Head of caudate nucleus (tissue), 42 donors: ENCODE data around the gene TMEM163.
"Not testable (repeated sequence)": the region's sequence is repeated elsewhere in the genome, so short reads cannot be mapped to it uniquely, and the experiment has no call there.

ENCODE experiments used
- DNase-seq, 42 donors: peaks; one replicate each; pipeline versions ENCODE4 v3.0.0 to v3.0.0-alpha.2; 2020 to 2021; ENCODE audit warnings: mixed read lengths in 7 of 42
- intact Hi-C: fragments of 100-400 bp; cut with DNase I; formaldehyde crosslinking; loops from one replicate; pipeline ENCODE4 v1.15.0; 2022

Gene TMEM163

GRCh38 chr2:134592377-134592776 lies 126.4 kb downstream of the TMEM163 start:
- DNase-seq: no peak
- intact Hi-C loops: no loop called here

GRCh38 chr2:134591526-134591925 lies 127.3 kb downstream of the TMEM163 start:
- no peak for DNase-seq
- intact Hi-C loops: no loop called here

- intact Hi-C loops: no loop called here
- no peak for DNase-seq
Observed at GRCh38 chr2:134590679-134591078, 128.1 kb downstream of the TMEM163 start.

GRCh38 chr2:134589171-134590083 lies 129.4 kb downstream of the TMEM163 start:
- DNase-seq, intact Hi-C loops: not testable (repeated sequence)

- intact Hi-C loops: no loop called here
- DNase-seq: no peak
Observed at GRCh38 chr2:134588556-134588955, 130.2 kb downstream of the TMEM163 start.

GRCh38 chr2:134586326-134586965 lies 132.4 kb downstream of the TMEM163 start:
- no peak for DNase-seq
- intact Hi-C loops: no loop called here

- intact Hi-C loops: no loop called here
- DNase-seq: no peak
Observed at GRCh38 chr2:134583997-134584520, 134.7 kb downstream of the TMEM163 start.

- DNase-seq: no peak
- intact Hi-C loops: no loop called here
Observed at GRCh38 chr2:134583462-134583861, 135.3 kb downstream of the TMEM163 start.

GRCh38 chr2:134582547-134582899 lies 136.3 kb downstream of the TMEM163 start:
- intact Hi-C loops: no loop called here
- no peak for DNase-seq

- DNase-seq: no peak
- intact Hi-C loops: no loop called here
Observed at GRCh38 chr2:134581877-134582546, 136.8 kb downstream of the TMEM163 start.

GRCh38 chr2:134578316-134578715 lies 140.5 kb downstream of the TMEM163 start:
- intact Hi-C loops: no loop called here
- no peak for DNase-seq

GRCh38 chr2:134576478-134576877 lies 142.3 kb downstream of the TMEM163 start:
- intact Hi-C loops: no loop called here
- no peak for DNase-seq

- intact Hi-C loops: no loop called here
- no peak for DNase-seq
Observed at GRCh38 chr2:134575888-134576287, 142.9 kb downstream of the TMEM163 start.

- intact Hi-C loops: no loop called here
- no peak for DNase-seq
Observed at GRCh38 chr2:134574611-134575330, 144.0 kb downstream of the TMEM163 start.

- intact Hi-C loops: no loop called here
Observed at GRCh38 chr2:134573724-134574123, 145.1 kb downstream of the TMEM163 start.

GRCh38 chr2:134573085-134573370 lies 145.8 kb downstream of the TMEM163 start:
- intact Hi-C loops: no loop called here
- peak in 1 of 42 donors; percentile 12 for DNase-seq

More at GRCh38 chr2:134573724-134574123, 145.1 kb downstream of the TMEM163 start:
- no peak for DNase-seq

GRCh38 chr2:134572314-134573084 lies 146.3 kb downstream of the TMEM163 start:
- no peak for DNase-seq
- intact Hi-C loops: no loop called here

GRCh38 chr2:134570676-134571075 lies 148.1 kb downstream of the TMEM163 start:
- DNase-seq: no peak
- intact Hi-C loops: no loop called here

GRCh38 chr2:134568413-134568812 lies 150.4 kb downstream of the TMEM163 start:
- DNase-seq: no peak

More at GRCh38 chr2:134568413-134568812, 150.4 kb downstream of the TMEM163 start:
- intact Hi-C loops: no loop called here
